Liver (tissue), 9 donors: Measurements from ENCODE around the gene PDE4D. TPM values are rescaled to one million over a fixed set of nuclear protein-coding genes. Genes with fewer than 3 reads are reported as not detected.

Experiments used
- DNase-seq: peaks from one replicate; pipeline ENCODE4 v3.0.0-alpha.2; 2017; ENCODE audit warnings: low spot score
- H3K27ac ChIP-seq, 2 donors: one replicate each; pipeline ENCODE4 v1.7.0; 2013; ENCODE audit warnings: inconsistent platforms in 2 of 2, low read length in 2 of 2, control low read depth in 1 of 2, low read depth in 1 of 2, mild to moderate bottlenecking in 1 of 2
- H3K27me3 ChIP-seq, 4 donors: one replicate each; pipeline versions ENCODE4 v1.6.1 to v1.7.0; 2013; ENCODE audit warnings: low read length in 3 of 4, inconsistent platforms in 1 of 4, mild to moderate bottlenecking in 1 of 4, moderate library complexity in 1 of 4; ENCODE audit not compliant: control insufficient read depth in 4 of 4, insufficient read depth in 4 of 4
- H3K36me3 ChIP-seq, 4 donors: one replicate each; pipeline versions ENCODE4 v1.6.1 to v1.7.0; 2013; ENCODE audit warnings: low read length in 3 of 4, mild to moderate bottlenecking in 3 of 4, low read depth in 1 of 4, moderate library complexity in 1 of 4; ENCODE audit not compliant: control insufficient read depth in 4 of 4, insufficient read depth in 3 of 4
- H3K4me1 ChIP-seq, 4 donors: one replicate each; pipeline versions ENCODE4 v1.6.1 to v1.7.0; 2013; ENCODE audit warnings: low read length in 3 of 4, mild to moderate bottlenecking in 3 of 4, moderate library complexity in 1 of 4; ENCODE audit not compliant: control insufficient read depth in 4 of 4, insufficient read depth in 4 of 4
- H3K4me3 ChIP-seq, 3 donors: one replicate each; pipeline versions ENCODE4 v1.6.1 to v1.7.0; 2013; ENCODE audit warnings: low read length in 3 of 3, control low read depth in 1 of 3, low read depth in 1 of 3, mild to moderate bottlenecking in 1 of 3
- H3K9ac ChIP-seq, 2 donors: one replicate each; pipeline ENCODE4 v1.7.0; 2013; ENCODE audit warnings: low read length in 2 of 2, mild to moderate bottlenecking in 2 of 2, moderate library complexity in 2 of 2, control low read depth in 1 of 2, low read depth in 1 of 2
- H3K9me3 ChIP-seq, 4 donors: one replicate each; pipeline versions ENCODE4 v1.6.1 to v1.7.0; 2013; ENCODE audit warnings: low read length in 3 of 4; ENCODE audit not compliant: control insufficient read depth in 4 of 4
- EGR1 ChIP-seq, 2 donors: IDR thresholded peaks; 2 replicates each; pipeline ENCODE4 v1.6.1; 2016 to 2018; ENCODE audit warnings: antibody characterized with exemption in 2 of 2, low read depth in 2 of 2
- FOXA1 ChIP-seq: IDR thresholded peaks from 2 replicates; pipeline ENCODE4 v1.6.1; 2016; ENCODE audit warnings: antibody characterized with exemption
- FOXA2 ChIP-seq: IDR thresholded peaks from 2 replicates; pipeline ENCODE4 v1.6.1; 2016; ENCODE audit warnings: antibody characterized with exemption
- GABPA ChIP-seq, 2 donors: IDR thresholded peaks in 1 of 2; conservative IDR thresholded peaks in 1 of 2; 2 replicates each; pipeline ENCODE4 v1.6.1; 2016; ENCODE audit warnings: antibody characterized with exemption in 2 of 2, mild to moderate bottlenecking in 1 of 2, moderate library complexity in 1 of 2
- HNF4A ChIP-seq, 2 donors: conservative IDR thresholded peaks; 2 replicates each; pipeline ENCODE4 v1.6.1; 2016; ENCODE audit warnings: antibody characterized with exemption in 2 of 2, mild to moderate bottlenecking in 2 of 2
- JUND ChIP-seq, 2 donors: IDR thresholded peaks; 2 replicates each; pipeline ENCODE4 v1.6.1; 2016; ENCODE audit warnings: antibody characterized with exemption in 2 of 2
- NR2F2 ChIP-seq: IDR thresholded peaks from 2 replicates; pipeline ENCODE4 v1.6.1; 2016; ENCODE audit warnings: antibody characterized with exemption
- RAD21 ChIP-seq, 2 donors: IDR thresholded peaks; 2 replicates each; pipeline ENCODE4 v1.6.1; 2016; ENCODE audit warnings: antibody characterized with exemption in 2 of 2, mild to moderate bottlenecking in 2 of 2
- RXRA ChIP-seq, 2 donors: IDR thresholded peaks; 2 replicates each; pipeline ENCODE4 v1.6.1; 2017 to 2018; ENCODE audit warnings: antibody characterized with exemption in 2 of 2, mild to moderate bottlenecking in 1 of 2
- SP1 ChIP-seq: IDR thresholded peaks from 2 replicates; pipeline ENCODE4 v1.6.1; 2018; ENCODE audit warnings: antibody characterized with exemption, mild to moderate bottlenecking
- TAF1 ChIP-seq: conservative IDR thresholded peaks from 2 replicates; pipeline ENCODE4 v1.6.1; 2016; ENCODE audit warnings: antibody characterized with exemption, mild to moderate bottlenecking
- YY1 ChIP-seq: IDR thresholded peaks from 2 replicates; pipeline ENCODE4 v1.6.1; 2016; ENCODE audit warnings: antibody characterized with exemption, mild to moderate bottlenecking
- WGBS: extraction: QIAGEN DNeasy Blood & Tissue Kit; methylation state at CpG from one replicate; pipeline ENCODE4 v1.1.7; 2013; 5-methylcytosine and 5-hydroxymethylcytosine counted together
- polyA plus RNA-seq, 2 donors: library from polyadenylated mRNA; stranded (reverse) in 1 of 2; unstranded in 1 of 2; fragments of 200-250 nt in 1 of 2; fragments of >200 nt in 1 of 2; fragmentation: Nextera tagmentation in 1 of 2; extraction: Ambion mirVana in 1 of 2; gene quantifications; one replicate each; pipeline versions ENCODE4 v1.2.1 to v1.2.3, GENCODE V29; 2013 to 2015
- total RNA-seq, 2 donors: library from RNA; depleted of rRNA; stranded (reverse); fragments of >200 nt; gene quantifications; one replicate each; pipeline ENCODE4 v1.2.3, GENCODE V29; 2014
- TF ChIP-seq, protein P1 (sequence below): IDR thresholded peaks from 2 replicates; pipeline ENCODE4 v1.6.1; 2016; ENCODE audit warnings: antibody characterized with exemption, mild to moderate bottlenecking
- TF ChIP-seq, protein P2 (sequence below): IDR thresholded peaks from 2 replicates; pipeline ENCODE4 v1.6.1; 2016; ENCODE audit warnings: antibody characterized with exemption
- TF ChIP-seq, protein P3 (sequence below): IDR thresholded peaks from 2 replicates; pipeline ENCODE4 v1.6.1; 2016; ENCODE audit warnings: antibody characterized with exemption
- donor health status: healthy.
- donor health status: healthy.
- donor health status: healthy.
- donor health status: healthy.
- donor health status: healthy.

PDE4D gene
- total and polyA plus RNA-seq, 4 donors, result 0.67 to 11.9 (median 6.5) TPM

DNA sequence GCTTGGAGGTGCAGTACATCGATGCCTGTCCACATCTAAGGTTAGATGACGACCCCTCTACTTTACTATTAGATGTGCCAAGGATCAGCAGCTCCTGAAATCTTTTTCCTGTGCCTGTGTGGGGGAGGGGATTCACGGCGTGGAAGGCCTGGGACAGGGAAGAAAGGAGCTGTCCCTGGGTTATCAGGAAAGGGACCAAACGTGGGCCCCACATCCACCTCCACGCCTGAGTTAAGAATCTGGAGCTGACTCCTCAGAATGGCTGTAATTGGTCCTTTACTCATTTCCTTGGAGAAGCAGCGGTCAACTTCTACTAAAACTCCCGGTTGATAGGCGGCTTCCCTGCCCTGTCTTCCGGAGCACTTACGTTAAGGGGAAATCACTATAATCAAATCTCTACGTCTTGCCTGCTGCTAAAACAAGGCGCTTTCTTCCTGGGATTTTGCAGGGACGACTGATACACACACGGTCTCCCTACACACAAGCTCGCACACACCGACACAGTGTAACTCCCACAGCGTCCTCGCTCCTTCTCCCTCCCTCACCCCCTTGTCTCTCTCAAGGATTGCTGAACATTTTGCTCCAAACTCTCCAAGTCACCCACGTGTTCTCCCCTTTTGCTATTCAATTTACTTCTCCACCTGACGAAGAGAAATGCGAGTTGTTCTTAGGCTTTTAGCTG is 1.4 kb downstream of the PDE4D start:
- H3K27ac ChIP-seq, result no peak overlapping the region
- no peaks in the 10 kb centered on the region for H3K36me3 ChIP-seq
- no peaks in the 10 kb centered on the region for H3K9me3 ChIP-seq
- no peak for TF ChIP-seq GABPA (IDR thresholded peaks at IDR 0.05 in 1 of 2, conservative IDR thresholded peaks at IDR 0.05 in 1 of 2)
- TF ChIP-seq FOXA1, result no peak
- WGBS, result 8% methylated on average over 22 of the region's 22 CpGs
- peaks cover 0 to 6% (median 2%) of the 10 kb centered on the region in 4 donors for H3K27me3 ChIP-seq
- peaks cover 0 to 4% (median 1%) of the 10 kb centered on the region in 4 donors for H3K4me1 ChIP-seq
- DNase-seq, result no peak
- no peak overlapping the region for H3K4me3 ChIP-seq
- no peak overlapping the region for H3K9ac ChIP-seq

DNA sequence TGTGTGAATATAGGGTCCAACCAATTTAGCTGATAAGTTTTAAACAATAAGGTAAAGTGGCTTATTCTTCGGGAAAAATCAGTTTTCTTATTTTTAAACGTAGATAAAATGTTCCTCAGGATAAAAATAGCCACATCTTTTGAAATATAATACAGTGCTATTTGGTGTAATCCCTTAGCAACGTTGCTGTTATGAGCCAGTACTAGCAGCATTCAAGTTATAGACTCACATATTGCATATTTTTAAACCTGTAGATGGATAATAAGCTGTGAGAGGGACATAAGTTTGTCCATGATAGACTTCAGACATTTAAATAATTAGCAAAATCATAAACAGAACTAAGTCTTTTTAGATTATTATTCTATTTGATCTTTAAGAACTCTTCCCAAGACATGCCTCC is 6.3 kb downstream of the PDE4D start:
- Histone ChIP-seq H3K27ac (no peak overlapping the region), H3K4me1 (peaks cover 0 to 1% (median 0%) of the 10 kb centered on the region in 4 donors), H3K9me3 (no peaks in the 10 kb centered on the region), H3K27me3 (peaks cover 0 to 2% (median 0%) of the 10 kb centered on the region in 4 donors), H3K36me3 (no peaks in the 10 kb centered on the region), H3K9ac (no peak overlapping the region), H3K4me3 (no peak overlapping the region)
- WGBS, result 66% methylated on average over 3 of the region's 3 CpGs
- TF ChIP-seq, protein P1, sequence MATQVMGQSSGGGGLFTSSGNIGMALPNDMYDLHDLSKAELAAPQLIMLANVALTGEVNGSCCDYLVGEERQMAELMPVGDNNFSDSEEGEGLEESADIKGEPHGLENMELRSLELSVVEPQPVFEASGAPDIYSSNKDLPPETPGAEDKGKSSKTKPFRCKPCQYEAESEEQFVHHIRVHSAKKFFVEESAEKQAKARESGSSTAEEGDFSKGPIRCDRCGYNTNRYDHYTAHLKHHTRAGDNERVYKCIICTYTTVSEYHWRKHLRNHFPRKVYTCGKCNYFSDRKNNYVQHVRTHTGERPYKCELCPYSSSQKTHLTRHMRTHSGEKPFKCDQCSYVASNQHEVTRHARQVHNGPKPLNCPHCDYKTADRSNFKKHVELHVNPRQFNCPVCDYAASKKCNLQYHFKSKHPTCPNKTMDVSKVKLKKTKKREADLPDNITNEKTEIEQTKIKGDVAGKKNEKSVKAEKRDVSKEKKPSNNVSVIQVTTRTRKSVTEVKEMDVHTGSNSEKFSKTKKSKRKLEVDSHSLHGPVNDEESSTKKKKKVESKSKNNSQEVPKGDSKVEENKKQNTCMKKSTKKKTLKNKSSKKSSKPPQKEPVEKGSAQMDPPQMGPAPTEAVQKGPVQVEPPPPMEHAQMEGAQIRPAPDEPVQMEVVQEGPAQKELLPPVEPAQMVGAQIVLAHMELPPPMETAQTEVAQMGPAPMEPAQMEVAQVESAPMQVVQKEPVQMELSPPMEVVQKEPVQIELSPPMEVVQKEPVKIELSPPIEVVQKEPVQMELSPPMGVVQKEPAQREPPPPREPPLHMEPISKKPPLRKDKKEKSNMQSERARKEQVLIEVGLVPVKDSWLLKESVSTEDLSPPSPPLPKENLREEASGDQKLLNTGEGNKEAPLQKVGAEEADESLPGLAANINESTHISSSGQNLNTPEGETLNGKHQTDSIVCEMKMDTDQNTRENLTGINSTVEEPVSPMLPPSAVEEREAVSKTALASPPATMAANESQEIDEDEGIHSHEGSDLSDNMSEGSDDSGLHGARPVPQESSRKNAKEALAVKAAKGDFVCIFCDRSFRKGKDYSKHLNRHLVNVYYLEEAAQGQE, result no peak
- TF ChIP-seq NR2F2 (no peak), JUND (IDR thresholded peaks at IDR 0.05) (no peak), YY1 (no peak), RXRA (IDR thresholded peaks at IDR 0.05) (no peak), FOXA2 (no peak), TAF1 (no peak), FOXA1 (no peak), SP1 (no peak), GABPA (IDR thresholded peaks at IDR 0.05 in 1 of 2, conservative IDR thresholded peaks at IDR 0.05 in 1 of 2) (no peak), EGR1 (IDR thresholded peaks at IDR 0.05; ENCODE audit: low read depth in 2 of 2) (no peak), RAD21 (IDR thresholded peaks at IDR 0.05) (no peak), HNF4A (conservative IDR thresholded peaks at IDR 0.05) (no peak)
- TF ChIP-seq, protein P2, sequence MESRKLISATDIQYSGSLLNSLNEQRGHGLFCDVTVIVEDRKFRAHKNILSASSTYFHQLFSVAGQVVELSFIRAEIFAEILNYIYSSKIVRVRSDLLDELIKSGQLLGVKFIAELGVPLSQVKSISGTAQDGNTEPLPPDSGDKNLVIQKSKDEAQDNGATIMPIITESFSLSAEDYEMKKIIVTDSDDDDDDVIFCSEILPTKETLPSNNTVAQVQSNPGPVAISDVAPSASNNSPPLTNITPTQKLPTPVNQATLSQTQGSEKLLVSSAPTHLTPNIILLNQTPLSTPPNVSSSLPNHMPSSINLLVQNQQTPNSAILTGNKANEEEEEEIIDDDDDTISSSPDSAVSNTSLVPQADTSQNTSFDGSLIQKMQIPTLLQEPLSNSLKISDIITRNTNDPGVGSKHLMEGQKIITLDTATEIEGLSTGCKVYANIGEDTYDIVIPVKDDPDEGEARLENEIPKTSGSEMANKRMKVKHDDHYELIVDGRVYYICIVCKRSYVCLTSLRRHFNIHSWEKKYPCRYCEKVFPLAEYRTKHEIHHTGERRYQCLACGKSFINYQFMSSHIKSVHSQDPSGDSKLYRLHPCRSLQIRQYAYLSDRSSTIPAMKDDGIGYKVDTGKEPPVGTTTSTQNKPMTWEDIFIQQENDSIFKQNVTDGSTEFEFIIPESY, result no peak
- TF ChIP-seq, protein P3, sequence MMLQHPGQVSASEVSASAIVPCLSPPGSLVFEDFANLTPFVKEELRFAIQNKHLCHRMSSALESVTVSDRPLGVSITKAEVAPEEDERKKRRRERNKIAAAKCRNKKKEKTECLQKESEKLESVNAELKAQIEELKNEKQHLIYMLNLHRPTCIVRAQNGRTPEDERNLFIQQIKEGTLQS, result no peak
- DNase-seq, result no peak
